Measurements from ENCODE around the gene VPS51.

The VPS51 gene

GRCh38 chr11:65121865-65122696, 26.1 kb downstream of the VPS51 start, which contains the start of the genes FAU and MRPL49:
FAU (minus strand) TSS chr11:65122134; CDS start chr11:65121813, 321 bp downstream.
MRPL49 (plus strand) TSS chr11:65122321; CDS start chr11:65122347, 26 bp downstream.
- DNase-seq, result peak; percentile 99

- no peak for DNase-seq
Observed at GRCh38 chr11:65124480-65125196, 28.6 kb downstream of the VPS51 start.

- DNase-seq, result no peak
Observed at GRCh38 chr11:65125197-65126056, 29.4 kb downstream of the VPS51 start.

GRCh38 chr11:65126624-65127274, 30.7 kb downstream of the VPS51 start:
- no peak for DNase-seq

GRCh38 chr11:65127473-65128181, 31.6 kb downstream of the VPS51 start:
- no peak for DNase-seq

GRCh38 chr11:65128182-65129145, 32.5 kb downstream of the VPS51 start:
- DNase-seq, result no peak

GRCh38 chr11:65129649-65130441, 33.8 kb downstream of the VPS51 start:
- DNase-seq, result no peak

- no peak for DNase-seq
Observed at GRCh38 chr11:65130631-65131416, 34.8 kb downstream of the VPS51 start.

- DNase-seq, result no peak
Observed at GRCh38 chr11:65131417-65131776, 35.4 kb downstream of the VPS51 start.

GRCh38 chr11:65131895-65132237, 35.9 kb downstream of the VPS51 start:
- DNase-seq, result no peak

GRCh38 chr11:65132238-65132987, 36.4 kb downstream of the VPS51 start:
- no peak for DNase-seq

GRCh38 chr11:65132988-65133700, 37.1 kb downstream of the VPS51 start:
- peak; percentile 21 for DNase-seq

GRCh38 chr11:65133724-65134123, 37.7 kb downstream of the VPS51 start:
- no peak for DNase-seq

- peak; percentile 83 for DNase-seq
Observed at GRCh38 chr11:65134240-65134951, 38.4 kb downstream of the VPS51 start, which contains the start of gene SYVN1. SYVN1 (minus strand) TSS chr11:65134519; CDS start chr11:65133601, 918 bp downstream.

GRCh38 chr11:65134952-65135632, 39.1 kb downstream of the VPS51 start:
- DNase-seq, result peak; percentile 97

GRCh38 chr11:65135633-65136145, 39.7 kb downstream of the VPS51 start:
- peak; percentile 41 for DNase-seq
